HepG2 (cell line): Measurements from ENCODE around the gene S100A13. TPM values are rescaled to one million over a fixed set of nuclear protein-coding genes. Genes with fewer than 3 reads are reported as not detected.
A peak's percentile ranks its signal among the peaks of the same experiment; 100 is the strongest.

Experiments used
- DR1 ChIP-seq: sonication (generic); formaldehyde crosslinking; IDR thresholded peaks from 2 replicates; pipeline ENCODE4 v1.8.0; 2021; ENCODE audit warnings: mild to moderate bottlenecking, missing genetic modification reagents, inconsistent platforms
- MZF1 ChIP-seq: sonication (generic); formaldehyde crosslinking; IDR thresholded peaks from 2 replicates; pipeline ENCODE4 v1.8.1; 2023; ENCODE audit warnings: mild to moderate bottlenecking, missing genetic modification reagents, borderline replicate concordance
- NAIF1 ChIP-seq: sonication (generic); formaldehyde crosslinking; IDR thresholded peaks from 2 replicates; pipeline ENCODE4 v1.5.0; 2020; ENCODE audit warnings: mild to moderate bottlenecking, missing genetic modification reagents, borderline replicate concordance
- STAG1 ChIP-seq: sonication (generic); formaldehyde crosslinking; IDR thresholded peaks from 2 replicates; pipeline ENCODE4 v1.4.0; 2020; ENCODE audit warnings: missing genetic modification reagents
- ZBTB3 ChIP-seq: sonication (generic); formaldehyde crosslinking; IDR thresholded peaks from 2 replicates; pipeline ENCODE4 v1.4.0; 2020; ENCODE audit warnings: low read depth, mild to moderate bottlenecking, moderate library complexity, missing genetic modification reagents, borderline replicate concordance
- ZC3H13 ChIP-seq: sonication (generic); formaldehyde crosslinking; IDR thresholded peaks from 2 replicates; pipeline ENCODE4 v1.8.1; 2023; ENCODE audit warnings: mild to moderate bottlenecking, missing genetic modification reagents, moderate library complexity
- ZFP41 ChIP-seq: sonication (generic); formaldehyde crosslinking; IDR thresholded peaks from 2 replicates; pipeline ENCODE4 v1.4.0; 2020; ENCODE audit warnings: mild to moderate bottlenecking, missing genetic modification reagents, borderline replicate concordance
- polyA plus RNA-seq, 8 experiments: library from polyadenylated mRNA; depleted of rRNA in 3 of 8; stranded (reverse) in 7 of 8; unstranded in 1 of 8; fragments of >200 nt; fragmentation: Illumina TruSeq in 4 of 8; extraction: Trizol in 4 of 8; gene quantifications; 2 replicates each; pipeline versions ENCODE4 v1.2.1 to v1.2.3, GENCODE V29; 2011 to 2016; ENCODE audit warnings: low read depth in 4 of 8, missing spikeins in 1 of 8, mixed read lengths in 1 of 8; ENCODE audit not compliant: insufficient read depth in 1 of 8
- total RNA-seq, 5 experiments: library from RNA; depleted of rRNA; stranded (reverse); fragments of >200 nt; fragmentation: Illumina TruSeq; extraction: Trizol; gene quantifications; 2 replicates each; pipeline ENCODE4 v1.2.3, GENCODE V29; 2016; ENCODE audit warnings: low read depth in 1 of 5
- TF ChIP-seq, protein P1 (sequence below): sonication (generic); formaldehyde crosslinking; IDR thresholded peaks from 2 replicates; pipeline ENCODE4 v1.4.0; 2020; ENCODE audit warnings: missing genetic modification reagents, borderline replicate concordance
- TF ChIP-seq, protein P2 (sequence below): sonication (generic); formaldehyde crosslinking; IDR thresholded peaks from 2 replicates; pipeline ENCODE4 v1.4.0; 2020; ENCODE audit warnings: mild to moderate bottlenecking, missing genetic modification reagents
- TF ChIP-seq, protein P3 (sequence below): sonication (generic); formaldehyde crosslinking; IDR thresholded peaks from 2 replicates; pipeline ENCODE4 v1.5.1; 2020; ENCODE audit warnings: missing genetic modification reagents, mild to moderate bottlenecking, borderline replicate concordance
- TF ChIP-seq, protein P4 (sequence below): sonication (generic); formaldehyde crosslinking; IDR thresholded peaks from 2 replicates; pipeline ENCODE4 v1.5.0; 2020; ENCODE audit warnings: mild to moderate bottlenecking, missing genetic modification reagents
- TF ChIP-seq, protein P5 (sequence below): sonication (generic); formaldehyde crosslinking; IDR thresholded peaks from 2 replicates; pipeline ENCODE4 v1.4.0; 2020; ENCODE audit warnings: missing genetic modification reagents
- TF ChIP-seq, protein P6 (sequence below): sonication (generic); formaldehyde crosslinking; IDR thresholded peaks from 2 replicates; pipeline ENCODE4 v1.5.1; 2020; ENCODE audit warnings: missing genetic modification reagents, mild to moderate bottlenecking, borderline replicate concordance

Gene S100A13
- total and polyA plus RNA-seq, 2 of the 13 experiments (the other 11 are each of a cell fraction or from before 2014, with no cell fraction given): 89.5 to 172 TPM

DNA sequence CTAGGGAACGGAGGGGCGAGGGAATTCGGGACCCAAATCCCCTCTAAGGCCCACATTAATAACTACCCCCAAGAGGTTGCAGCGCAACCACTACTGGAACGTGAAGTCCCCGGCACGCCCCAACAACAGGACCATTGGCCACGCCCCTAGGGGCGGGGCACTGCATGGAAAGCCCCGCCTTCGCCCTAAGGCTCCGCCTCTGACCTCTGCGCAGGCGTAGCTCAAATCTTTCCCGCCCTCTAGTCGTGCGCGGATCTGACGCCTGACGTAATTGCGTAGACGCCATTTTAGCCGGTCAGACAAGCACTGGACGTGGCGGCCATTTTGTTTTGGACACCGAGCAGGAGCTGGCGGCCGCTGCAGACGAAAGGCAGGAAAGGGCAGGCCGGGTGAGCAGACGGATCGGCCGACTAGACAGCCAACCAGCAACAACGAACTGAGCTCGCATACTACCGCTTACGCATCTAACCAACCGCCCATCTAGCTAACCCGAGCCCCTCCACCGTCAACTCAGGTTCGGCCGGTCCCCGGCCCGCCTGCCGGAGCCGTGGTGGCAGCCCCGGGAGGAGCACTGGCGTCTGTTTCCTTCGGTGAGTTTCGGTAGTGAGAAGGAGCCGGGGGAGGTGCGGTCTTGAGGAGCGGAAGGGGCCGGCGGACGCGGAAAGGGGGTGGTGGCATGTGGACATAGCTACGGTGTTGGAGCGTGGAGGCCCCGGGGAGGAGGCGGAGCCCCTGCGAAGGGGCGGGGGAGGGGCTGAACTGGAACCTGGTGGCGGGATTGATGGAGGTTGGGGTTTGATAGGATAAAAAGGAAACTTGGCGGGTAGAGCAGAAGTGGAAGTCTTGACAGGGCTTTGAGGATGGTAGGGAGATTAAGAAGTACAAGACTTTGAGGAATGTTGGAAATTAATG lies 6.7 kb upstream of the S100A13 start, which contains the start of gene CHTOP (continued):
- TF ChIP-seq, protein P1, sequence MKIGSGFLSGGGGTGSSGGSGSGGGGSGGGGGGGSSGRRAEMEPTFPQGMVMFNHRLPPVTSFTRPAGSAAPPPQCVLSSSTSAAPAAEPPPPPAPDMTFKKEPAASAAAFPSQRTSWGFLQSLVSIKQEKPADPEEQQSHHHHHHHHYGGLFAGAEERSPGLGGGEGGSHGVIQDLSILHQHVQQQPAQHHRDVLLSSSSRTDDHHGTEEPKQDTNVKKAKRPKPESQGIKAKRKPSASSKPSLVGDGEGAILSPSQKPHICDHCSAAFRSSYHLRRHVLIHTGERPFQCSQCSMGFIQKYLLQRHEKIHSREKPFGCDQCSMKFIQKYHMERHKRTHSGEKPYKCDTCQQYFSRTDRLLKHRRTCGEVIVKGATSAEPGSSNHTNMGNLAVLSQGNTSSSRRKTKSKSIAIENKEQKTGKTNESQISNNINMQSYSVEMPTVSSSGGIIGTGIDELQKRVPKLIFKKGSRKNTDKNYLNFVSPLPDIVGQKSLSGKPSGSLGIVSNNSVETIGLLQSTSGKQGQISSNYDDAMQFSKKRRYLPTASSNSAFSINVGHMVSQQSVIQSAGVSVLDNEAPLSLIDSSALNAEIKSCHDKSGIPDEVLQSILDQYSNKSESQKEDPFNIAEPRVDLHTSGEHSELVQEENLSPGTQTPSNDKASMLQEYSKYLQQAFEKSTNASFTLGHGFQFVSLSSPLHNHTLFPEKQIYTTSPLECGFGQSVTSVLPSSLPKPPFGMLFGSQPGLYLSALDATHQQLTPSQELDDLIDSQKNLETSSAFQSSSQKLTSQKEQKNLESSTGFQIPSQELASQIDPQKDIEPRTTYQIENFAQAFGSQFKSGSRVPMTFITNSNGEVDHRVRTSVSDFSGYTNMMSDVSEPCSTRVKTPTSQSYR (CRISPR knock-in tag): peak; percentile 84
- TF ChIP-seq DR1 (CRISPR knock-in tag): peak; percentile 90
- TF ChIP-seq, protein P2, sequence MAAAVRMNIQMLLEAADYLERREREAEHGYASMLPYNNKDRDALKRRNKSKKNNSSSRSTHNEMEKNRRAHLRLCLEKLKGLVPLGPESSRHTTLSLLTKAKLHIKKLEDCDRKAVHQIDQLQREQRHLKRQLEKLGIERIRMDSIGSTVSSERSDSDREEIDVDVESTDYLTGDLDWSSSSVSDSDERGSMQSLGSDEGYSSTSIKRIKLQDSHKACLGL (CRISPR knock-in tag): no peak
- TF ChIP-seq NAIF1 (CRISPR knock-in tag): peak; percentile 92
- TF ChIP-seq, protein P3, sequence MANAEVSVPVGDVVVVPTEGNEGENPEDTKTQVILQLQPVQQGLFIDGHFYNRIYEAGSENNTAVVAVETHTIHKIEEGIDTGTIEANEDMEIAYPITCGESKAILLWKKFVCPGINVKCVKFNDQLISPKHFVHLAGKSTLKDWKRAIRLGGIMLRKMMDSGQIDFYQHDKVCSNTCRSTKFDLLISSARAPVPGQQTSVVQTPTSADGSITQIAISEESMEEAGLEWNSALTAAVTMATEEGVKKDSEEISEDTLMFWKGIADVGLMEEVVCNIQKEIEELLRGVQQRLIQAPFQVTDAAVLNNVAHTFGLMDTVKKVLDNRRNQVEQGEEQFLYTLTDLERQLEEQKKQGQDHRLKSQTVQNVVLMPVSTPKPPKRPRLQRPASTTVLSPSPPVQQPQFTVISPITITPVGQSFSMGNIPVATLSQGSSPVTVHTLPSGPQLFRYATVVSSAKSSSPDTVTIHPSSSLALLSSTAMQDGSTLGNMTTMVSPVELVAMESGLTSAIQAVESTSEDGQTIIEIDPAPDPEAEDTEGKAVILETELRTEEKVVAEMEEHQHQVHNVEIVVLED (CRISPR knock-in tag): peak; percentile 100
- no peak for TF ChIP-seq ZFP41 (CRISPR knock-in tag)
- no peak for TF ChIP-seq MZF1 (CRISPR knock-in tag)
- TF ChIP-seq, protein P4, sequence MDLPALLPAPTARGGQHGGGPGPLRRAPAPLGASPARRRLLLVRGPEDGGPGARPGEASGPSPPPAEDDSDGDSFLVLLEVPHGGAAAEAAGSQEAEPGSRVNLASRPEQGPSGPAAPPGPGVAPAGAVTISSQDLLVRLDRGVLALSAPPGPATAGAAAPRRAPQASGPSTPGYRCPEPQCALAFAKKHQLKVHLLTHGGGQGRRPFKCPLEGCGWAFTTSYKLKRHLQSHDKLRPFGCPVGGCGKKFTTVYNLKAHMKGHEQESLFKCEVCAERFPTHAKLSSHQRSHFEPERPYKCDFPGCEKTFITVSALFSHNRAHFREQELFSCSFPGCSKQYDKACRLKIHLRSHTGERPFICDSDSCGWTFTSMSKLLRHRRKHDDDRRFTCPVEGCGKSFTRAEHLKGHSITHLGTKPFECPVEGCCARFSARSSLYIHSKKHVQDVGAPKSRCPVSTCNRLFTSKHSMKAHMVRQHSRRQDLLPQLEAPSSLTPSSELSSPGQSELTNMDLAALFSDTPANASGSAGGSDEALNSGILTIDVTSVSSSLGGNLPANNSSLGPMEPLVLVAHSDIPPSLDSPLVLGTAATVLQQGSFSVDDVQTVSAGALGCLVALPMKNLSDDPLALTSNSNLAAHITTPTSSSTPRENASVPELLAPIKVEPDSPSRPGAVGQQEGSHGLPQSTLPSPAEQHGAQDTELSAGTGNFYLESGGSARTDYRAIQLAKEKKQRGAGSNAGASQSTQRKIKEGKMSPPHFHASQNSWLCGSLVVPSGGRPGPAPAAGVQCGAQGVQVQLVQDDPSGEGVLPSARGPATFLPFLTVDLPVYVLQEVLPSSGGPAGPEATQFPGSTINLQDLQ (CRISPR knock-in tag): 0 out of 2 replicates have a peak, but pooled peaks have one; percentile 30
- no peak for TF ChIP-seq STAG1 (CRISPR knock-in tag)
- TF ChIP-seq ZC3H13 (CRISPR knock-in tag): peak; percentile 78
- TF ChIP-seq, protein P5, sequence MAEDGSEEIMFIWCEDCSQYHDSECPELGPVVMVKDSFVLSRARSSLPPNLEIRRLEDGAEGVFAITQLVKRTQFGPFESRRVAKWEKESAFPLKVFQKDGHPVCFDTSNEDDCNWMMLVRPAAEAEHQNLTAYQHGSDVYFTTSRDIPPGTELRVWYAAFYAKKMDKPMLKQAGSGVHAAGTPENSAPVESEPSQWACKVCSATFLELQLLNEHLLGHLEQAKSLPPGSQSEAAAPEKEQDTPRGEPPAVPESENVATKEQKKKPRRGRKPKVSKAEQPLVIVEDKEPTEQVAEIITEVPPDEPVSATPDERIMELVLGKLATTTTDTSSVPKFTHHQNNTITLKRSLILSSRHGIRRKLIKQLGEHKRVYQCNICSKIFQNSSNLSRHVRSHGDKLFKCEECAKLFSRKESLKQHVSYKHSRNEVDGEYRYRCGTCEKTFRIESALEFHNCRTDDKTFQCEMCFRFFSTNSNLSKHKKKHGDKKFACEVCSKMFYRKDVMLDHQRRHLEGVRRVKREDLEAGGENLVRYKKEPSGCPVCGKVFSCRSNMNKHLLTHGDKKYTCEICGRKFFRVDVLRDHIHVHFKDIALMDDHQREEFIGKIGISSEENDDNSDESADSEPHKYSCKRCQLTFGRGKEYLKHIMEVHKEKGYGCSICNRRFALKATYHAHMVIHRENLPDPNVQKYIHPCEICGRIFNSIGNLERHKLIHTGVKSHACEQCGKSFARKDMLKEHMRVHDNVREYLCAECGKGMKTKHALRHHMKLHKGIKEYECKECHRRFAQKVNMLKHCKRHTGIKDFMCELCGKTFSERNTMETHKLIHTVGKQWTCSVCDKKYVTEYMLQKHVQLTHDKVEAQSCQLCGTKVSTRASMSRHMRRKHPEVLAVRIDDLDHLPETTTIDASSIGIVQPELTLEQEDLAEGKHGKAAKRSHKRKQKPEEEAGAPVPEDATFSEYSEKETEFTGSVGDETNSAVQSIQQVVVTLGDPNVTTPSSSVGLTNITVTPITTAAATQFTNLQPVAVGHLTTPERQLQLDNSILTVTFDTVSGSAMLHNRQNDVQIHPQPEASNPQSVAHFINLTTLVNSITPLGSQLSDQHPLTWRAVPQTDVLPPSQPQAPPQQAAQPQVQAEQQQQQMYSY (CRISPR knock-in tag): no peak
- TF ChIP-seq, protein P6, sequence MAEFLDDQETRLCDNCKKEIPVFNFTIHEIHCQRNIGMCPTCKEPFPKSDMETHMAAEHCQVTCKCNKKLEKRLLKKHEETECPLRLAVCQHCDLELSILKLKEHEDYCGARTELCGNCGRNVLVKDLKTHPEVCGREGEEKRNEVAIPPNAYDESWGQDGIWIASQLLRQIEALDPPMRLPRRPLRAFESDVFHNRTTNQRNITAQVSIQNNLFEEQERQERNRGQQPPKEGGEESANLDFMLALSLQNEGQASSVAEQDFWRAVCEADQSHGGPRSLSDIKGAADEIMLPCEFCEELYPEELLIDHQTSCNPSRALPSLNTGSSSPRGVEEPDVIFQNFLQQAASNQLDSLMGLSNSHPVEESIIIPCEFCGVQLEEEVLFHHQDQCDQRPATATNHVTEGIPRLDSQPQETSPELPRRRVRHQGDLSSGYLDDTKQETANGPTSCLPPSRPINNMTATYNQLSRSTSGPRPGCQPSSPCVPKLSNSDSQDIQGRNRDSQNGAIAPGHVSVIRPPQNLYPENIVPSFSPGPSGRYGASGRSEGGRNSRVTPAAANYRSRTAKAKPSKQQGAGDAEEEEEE: no peak
- peak; percentile 59; the same call in 1 of the 2 replicates for TF ChIP-seq ZBTB3 (CRISPR knock-in tag)
